Measurements from ENCODE around the gene FLCN.

DNA sequence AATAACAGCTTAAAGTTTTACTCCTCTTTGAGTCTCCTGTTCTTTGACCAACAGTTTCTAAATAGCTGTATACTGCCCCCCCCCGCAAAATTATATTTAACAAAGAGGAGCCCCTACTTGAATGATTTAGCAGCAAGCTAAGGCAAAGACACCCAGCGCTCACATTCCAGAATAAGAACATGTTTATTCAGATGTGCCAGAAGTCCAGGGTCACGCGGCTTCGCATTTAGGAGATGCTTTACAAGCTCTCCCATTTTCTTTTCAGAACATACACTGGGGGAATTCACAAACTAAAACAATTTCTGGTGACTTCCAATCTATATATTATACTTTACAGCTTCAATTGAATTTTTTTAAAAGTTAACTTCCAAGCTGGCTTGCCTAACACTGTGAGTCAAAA is 36.1 kb downstream of the FLCN start:
- no peak for TF ChIP-seq EZH2phosphoT487 (IDR thresholded peaks at IDR 0.05; ENCODE audit: unreplicated experiment)
- TF ChIP-seq, protein P1, sequence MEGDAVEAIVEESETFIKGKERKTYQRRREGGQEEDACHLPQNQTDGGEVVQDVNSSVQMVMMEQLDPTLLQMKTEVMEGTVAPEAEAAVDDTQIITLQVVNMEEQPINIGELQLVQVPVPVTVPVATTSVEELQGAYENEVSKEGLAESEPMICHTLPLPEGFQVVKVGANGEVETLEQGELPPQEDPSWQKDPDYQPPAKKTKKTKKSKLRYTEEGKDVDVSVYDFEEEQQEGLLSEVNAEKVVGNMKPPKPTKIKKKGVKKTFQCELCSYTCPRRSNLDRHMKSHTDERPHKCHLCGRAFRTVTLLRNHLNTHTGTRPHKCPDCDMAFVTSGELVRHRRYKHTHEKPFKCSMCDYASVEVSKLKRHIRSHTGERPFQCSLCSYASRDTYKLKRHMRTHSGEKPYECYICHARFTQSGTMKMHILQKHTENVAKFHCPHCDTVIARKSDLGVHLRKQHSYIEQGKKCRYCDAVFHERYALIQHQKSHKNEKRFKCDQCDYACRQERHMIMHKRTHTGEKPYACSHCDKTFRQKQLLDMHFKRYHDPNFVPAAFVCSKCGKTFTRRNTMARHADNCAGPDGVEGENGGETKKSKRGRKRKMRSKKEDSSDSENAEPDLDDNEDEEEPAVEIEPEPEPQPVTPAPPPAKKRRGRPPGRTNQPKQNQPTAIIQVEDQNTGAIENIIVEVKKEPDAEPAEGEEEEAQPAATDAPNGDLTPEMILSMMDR (conservative IDR thresholded peaks at IDR 0.05; ENCODE audit: low read depth in 2 of 2): no peak
- no peak for TF ChIP-seq STAT1 (IDR thresholded peaks at IDR 0.05; ENCODE audit: unreplicated experiment)
- no peak for TF ChIP-seq EZH2 (IDR thresholded peaks at IDR 0.05; ENCODE audit: low read depth, unreplicated experiment)
- TF ChIP-seq, protein P2, sequence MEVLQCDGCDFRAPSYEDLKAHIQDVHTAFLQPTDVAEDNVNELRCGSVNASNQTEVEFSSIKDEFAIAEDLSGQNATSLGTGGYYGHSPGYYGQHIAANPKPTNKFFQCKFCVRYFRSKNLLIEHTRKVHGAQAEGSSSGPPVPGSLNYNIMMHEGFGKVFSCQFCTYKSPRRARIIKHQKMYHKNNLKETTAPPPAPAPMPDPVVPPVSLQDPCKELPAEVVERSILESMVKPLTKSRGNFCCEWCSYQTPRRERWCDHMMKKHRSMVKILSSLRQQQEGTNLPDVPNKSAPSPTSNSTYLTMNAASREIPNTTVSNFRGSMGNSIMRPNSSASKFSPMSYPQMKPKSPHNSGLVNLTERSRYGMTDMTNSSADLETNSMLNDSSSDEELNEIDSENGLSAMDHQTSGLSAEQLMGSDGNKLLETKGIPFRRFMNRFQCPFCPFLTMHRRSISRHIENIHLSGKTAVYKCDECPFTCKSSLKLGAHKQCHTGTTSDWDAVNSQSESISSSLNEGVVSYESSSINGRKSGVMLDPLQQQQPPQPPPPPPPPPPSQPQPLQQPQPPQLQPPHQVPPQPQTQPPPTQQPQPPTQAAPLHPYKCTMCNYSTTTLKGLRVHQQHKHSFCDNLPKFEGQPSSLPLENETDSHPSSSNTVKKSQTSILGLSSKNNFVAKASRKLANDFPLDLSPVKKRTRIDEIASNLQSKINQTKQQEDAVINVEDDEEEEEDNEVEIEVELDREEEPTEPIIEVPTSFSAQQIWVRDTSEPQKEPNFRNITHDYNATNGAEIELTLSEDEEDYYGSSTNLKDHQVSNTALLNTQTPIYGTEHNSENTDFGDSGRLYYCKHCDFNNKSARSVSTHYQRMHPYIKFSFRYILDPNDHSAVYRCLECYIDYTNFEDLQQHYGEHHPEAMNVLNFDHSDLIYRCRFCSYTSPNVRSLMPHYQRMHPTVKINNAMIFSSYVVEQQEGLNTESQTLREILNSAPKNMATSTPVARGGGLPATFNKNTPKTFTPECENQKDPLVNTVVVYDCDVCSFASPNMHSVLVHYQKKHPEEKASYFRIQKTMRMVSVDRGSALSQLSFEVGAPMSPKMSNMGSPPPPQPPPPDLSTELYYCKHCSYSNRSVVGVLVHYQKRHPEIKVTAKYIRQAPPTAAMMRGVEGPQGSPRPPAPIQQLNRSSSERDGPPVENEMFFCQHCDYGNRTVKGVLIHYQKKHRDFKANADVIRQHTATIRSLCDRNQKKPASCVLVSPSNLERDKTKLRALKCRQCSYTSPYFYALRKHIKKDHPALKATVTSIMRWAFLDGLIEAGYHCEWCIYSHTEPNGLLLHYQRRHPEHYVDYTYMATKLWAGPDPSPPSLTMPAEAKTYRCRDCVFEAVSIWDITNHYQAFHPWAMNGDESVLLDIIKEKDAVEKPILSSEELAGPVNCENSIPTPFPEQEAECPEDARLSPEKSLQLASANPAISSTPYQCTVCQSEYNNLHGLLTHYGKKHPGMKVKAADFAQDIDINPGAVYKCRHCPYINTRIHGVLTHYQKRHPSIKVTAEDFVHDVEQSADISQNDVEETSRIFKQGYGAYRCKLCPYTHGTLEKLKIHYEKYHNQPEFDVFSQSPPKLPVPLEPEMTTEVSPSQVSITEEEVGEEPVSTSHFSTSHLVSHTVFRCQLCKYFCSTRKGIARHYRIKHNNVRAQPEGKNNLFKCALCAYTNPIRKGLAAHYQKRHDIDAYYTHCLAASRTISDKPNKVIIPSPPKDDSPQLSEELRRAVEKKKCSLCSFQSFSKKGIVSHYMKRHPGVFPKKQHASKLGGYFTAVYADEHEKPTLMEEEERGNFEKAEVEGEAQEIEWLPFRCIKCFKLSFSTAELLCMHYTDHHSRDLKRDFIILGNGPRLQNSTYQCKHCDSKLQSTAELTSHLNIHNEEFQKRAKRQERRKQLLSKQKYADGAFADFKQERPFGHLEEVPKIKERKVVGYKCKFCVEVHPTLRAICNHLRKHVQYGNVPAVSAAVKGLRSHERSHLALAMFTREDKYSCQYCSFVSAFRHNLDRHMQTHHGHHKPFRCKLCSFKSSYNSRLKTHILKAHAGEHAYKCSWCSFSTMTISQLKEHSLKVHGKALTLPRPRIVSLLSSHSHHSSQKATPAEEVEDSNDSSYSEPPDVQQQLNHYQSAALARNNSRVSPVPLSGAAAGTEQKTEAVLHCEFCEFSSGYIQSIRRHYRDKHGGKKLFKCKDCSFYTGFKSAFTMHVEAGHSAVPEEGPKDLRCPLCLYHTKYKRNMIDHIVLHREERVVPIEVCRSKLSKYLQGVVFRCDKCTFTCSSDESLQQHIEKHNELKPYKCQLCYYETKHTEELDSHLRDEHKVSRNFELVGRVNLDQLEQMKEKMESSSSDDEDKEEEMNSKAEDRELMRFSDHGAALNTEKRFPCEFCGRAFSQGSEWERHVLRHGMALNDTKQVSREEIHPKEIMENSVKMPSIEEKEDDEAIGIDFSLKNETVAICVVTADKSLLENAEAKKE (CRISPR knock-in tag; IDR thresholded peaks at IDR 0.05): no peak
- TF ChIP-seq CREB1 (CRISPR knock-in tag; IDR thresholded peaks at IDR 0.05; ENCODE audit: low read depth): no peak
- TF ChIP-seq POLR2AphosphoS5 (IDR thresholded peaks at IDR 0.05; ENCODE audit: low read depth): no peak
- TF ChIP-seq, protein P3, sequence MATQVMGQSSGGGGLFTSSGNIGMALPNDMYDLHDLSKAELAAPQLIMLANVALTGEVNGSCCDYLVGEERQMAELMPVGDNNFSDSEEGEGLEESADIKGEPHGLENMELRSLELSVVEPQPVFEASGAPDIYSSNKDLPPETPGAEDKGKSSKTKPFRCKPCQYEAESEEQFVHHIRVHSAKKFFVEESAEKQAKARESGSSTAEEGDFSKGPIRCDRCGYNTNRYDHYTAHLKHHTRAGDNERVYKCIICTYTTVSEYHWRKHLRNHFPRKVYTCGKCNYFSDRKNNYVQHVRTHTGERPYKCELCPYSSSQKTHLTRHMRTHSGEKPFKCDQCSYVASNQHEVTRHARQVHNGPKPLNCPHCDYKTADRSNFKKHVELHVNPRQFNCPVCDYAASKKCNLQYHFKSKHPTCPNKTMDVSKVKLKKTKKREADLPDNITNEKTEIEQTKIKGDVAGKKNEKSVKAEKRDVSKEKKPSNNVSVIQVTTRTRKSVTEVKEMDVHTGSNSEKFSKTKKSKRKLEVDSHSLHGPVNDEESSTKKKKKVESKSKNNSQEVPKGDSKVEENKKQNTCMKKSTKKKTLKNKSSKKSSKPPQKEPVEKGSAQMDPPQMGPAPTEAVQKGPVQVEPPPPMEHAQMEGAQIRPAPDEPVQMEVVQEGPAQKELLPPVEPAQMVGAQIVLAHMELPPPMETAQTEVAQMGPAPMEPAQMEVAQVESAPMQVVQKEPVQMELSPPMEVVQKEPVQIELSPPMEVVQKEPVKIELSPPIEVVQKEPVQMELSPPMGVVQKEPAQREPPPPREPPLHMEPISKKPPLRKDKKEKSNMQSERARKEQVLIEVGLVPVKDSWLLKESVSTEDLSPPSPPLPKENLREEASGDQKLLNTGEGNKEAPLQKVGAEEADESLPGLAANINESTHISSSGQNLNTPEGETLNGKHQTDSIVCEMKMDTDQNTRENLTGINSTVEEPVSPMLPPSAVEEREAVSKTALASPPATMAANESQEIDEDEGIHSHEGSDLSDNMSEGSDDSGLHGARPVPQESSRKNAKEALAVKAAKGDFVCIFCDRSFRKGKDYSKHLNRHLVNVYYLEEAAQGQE (IDR thresholded peaks at IDR 0.05; ENCODE audit: unreplicated experiment): no peak
- TF ChIP-seq ZNF114 (CRISPR knock-in tag; IDR thresholded peaks at IDR 0.05): no peak

Measured in GM23338 (cell line).